Activated B cell treated with CpG ODN at 0.5 μM for 24 hours (primary cell): ENCODE measurements around the gene MMEL1. TPM values are rescaled to one million over a fixed set of nuclear protein-coding genes. Genes with fewer than 3 reads are reported as not detected.

Experiments
- ATAC-seq: fragments of 200-7000 bp; cut with Tn5 transposase; one replicate; pipeline ENCODE4 v1.10.0; 2021; ENCODE audit warnings: low read depth, mild to moderate bottlenecking, moderate library complexity
- CTCF ChIA-PET: fragments of 350-600 bp; sonication (Branson Sonifier 250); formaldehyde crosslinking; loops from one replicate; lab custom pipeline; 2021; ENCODE audit warnings: antibody characterized with exemption; lab: Charles Lee
- POLR2A ChIA-PET: fragments of 350-600 bp; sonication (Branson Sonifier 250); formaldehyde crosslinking; loops from one replicate; lab custom pipeline; 2021; ENCODE audit warnings: antibody characterized with exemption; lab: Charles Lee
- DNase-seq: peaks from one replicate; pipeline ENCODE4 v3.0.0; 2022
- H3K27ac Mint-ChIP-seq: one replicate; pipeline ENCODE4 v1.8.0; 2020; ENCODE audit warnings: mixed read lengths
- H3K27me3 Mint-ChIP-seq: one replicate; pipeline ENCODE4 v1.8.0; 2021; ENCODE audit warnings: mixed read lengths
- H3K36me3 Mint-ChIP-seq: one replicate; pipeline ENCODE4 v1.8.0; 2021; ENCODE audit warnings: low read depth, mixed read lengths
- H3K4me1 Mint-ChIP-seq: one replicate; pipeline ENCODE4 v1.8.0; 2021; ENCODE audit warnings: mixed read lengths
- H3K4me3 Mint-ChIP-seq: one replicate; pipeline ENCODE4 v1.8.0; 2020; ENCODE audit warnings: mild to moderate bottlenecking, mixed read lengths
- H3K9me3 Mint-ChIP-seq: one replicate; pipeline ENCODE4 v1.8.0; 2020; ENCODE audit warnings: mixed read lengths
- intact Hi-C: fragments of 100-400 bp; cut with micrococcal nuclease; formaldehyde crosslinking; loops from one replicate; pipeline ENCODE4 v1.15.1; 2024
- total RNA-seq: library from RNA; stranded (reverse); gene quantifications from 2 replicates; pipeline ENCODE4 v1.2.3, GENCODE V29; 2022
- TF ChIP-seq, protein P1 (sequence below): fragments of 200-600 bp; IDR thresholded peaks from one replicate; pipeline ENCODE4 v1.8.0; 2022; ENCODE audit warnings: antibody characterized with exemption, mild to moderate bottlenecking

The MMEL1 gene
- total RNA-seq, 1 donor from 2014 or later: not detected

DNA sequence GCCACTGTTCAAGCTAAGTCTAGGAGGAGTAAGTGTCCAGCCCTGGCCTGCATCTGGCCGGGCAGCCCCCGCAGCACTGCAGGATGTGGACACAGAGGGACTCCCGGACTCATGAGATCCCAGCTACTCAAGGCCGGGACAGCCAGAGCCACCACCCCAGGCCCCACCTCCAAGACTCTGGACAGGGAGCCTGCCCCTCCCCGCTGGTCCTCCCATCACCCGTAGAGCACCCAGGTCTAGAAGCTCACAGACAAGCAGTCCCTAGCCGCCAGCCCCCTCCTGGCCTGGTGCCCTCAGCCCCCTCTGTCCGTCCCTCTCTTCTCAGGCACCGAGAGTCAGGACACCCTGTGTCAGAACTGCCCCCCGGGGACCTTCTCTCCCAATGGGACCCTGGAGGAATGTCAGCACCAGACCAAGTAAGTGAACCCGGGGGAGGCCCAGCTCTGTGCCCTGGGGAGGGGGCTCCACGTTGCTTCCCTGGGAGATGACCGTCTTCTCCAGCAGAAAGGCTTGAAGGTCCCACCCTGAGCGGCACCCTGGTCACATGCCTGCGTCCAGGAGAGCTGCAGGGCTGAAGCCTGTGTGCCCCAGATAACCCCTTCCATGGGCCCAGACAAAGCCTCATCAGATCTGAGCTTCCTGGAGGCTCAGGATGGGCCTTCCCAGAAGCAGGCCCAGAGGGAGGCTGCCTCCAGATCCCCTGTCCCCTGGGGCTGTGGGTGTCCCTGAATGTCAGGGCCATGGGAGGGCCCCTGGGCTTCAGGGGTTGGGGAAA is 72.3 kb downstream of the MMEL1 start:
- no peaks in the 10 kb centered on the region for H3K9me3 Mint-ChIP-seq
- no peak for ATAC-seq
- intact Hi-C loops: no loop called here
- ChIA-PET POLR2A (interaction anchor here (0.5 to 2.4 kb wide), 4 partner anchors 13 to 364 kb away, joined by 4 to 23 read pairs (median 4); no protein-coding TSS in a partner anchor), CTCF (interaction anchor here (1.4 to 2.2 kb wide), 2 partner anchors 25 to 32 kb away, joined by 3 to 11 read pairs; no protein-coding TSS in a partner anchor)
- peaks cover 31% of the 10 kb centered on the region for H3K4me1 Mint-ChIP-seq
- DNase-seq: no peak
- TF ChIP-seq, protein P1, sequence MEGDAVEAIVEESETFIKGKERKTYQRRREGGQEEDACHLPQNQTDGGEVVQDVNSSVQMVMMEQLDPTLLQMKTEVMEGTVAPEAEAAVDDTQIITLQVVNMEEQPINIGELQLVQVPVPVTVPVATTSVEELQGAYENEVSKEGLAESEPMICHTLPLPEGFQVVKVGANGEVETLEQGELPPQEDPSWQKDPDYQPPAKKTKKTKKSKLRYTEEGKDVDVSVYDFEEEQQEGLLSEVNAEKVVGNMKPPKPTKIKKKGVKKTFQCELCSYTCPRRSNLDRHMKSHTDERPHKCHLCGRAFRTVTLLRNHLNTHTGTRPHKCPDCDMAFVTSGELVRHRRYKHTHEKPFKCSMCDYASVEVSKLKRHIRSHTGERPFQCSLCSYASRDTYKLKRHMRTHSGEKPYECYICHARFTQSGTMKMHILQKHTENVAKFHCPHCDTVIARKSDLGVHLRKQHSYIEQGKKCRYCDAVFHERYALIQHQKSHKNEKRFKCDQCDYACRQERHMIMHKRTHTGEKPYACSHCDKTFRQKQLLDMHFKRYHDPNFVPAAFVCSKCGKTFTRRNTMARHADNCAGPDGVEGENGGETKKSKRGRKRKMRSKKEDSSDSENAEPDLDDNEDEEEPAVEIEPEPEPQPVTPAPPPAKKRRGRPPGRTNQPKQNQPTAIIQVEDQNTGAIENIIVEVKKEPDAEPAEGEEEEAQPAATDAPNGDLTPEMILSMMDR: no peak
- H3K27ac Mint-ChIP-seq: no peak overlapping the region
- H3K27me3 Mint-ChIP-seq: no peaks in the 10 kb centered on the region
- peaks cover 45% of the 10 kb centered on the region for H3K36me3 Mint-ChIP-seq
- H3K4me3 Mint-ChIP-seq: no peak overlapping the region

DNA sequence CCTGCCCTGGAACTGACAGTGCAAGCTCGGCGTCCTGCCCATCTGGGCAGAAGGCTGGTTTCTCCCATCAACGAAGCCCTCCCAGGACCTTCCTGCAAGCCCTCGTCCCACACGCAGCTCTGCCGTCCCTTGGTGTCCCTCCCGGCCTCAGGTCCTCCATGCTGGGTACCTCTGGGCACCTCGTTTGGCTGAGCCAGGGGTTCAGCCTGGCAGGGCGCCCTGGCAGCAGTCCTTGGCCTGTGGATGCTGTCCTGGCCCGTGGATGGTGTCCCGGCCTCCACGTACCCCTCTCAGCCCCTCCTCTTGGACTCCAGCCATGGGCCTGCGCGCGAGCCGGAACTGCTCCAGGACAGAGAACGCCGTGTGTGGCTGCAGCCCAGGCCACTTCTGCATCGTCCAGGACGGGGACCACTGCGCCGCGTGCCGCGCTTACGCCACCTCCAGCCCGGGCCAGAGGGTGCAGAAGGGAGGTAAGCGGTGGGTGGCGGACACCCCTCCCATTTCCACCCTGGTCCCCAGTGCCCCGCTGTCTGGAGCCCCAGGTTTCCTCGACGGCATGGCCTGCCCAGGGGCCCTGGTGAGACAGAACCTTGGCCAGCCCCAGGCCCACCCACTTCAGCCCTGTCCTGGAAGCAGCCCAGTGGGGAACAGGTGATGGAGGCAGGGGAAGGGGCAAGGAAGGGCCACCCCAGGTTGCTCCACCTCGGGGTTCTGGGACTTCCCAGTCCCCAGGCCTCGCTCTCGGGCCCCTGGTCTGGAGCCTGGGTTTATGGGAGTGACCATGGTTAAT is 73.1 kb downstream of the MMEL1 start:
- peaks cover 45% of the 10 kb centered on the region for H3K36me3 Mint-ChIP-seq
- no peak overlapping the region for H3K4me3 Mint-ChIP-seq
- ChIA-PET POLR2A (interaction anchor here (0.5 to 5.6 kb wide), 5 partner anchors 12 to 364 kb away, joined by 3 to 224 read pairs (median 4); partner anchors contain the start of gene PRXL2B), CTCF (interaction anchor here (2.2 kb wide), 1 partner anchor 25 kb away, joined by 11 read pairs; no protein-coding TSS in a partner anchor)
- intact Hi-C loops: no loop called here
- H3K27me3 Mint-ChIP-seq: no peaks in the 10 kb centered on the region
- H3K4me1 Mint-ChIP-seq: peaks cover 38% of the 10 kb centered on the region
- ATAC-seq (no peak), DNase-seq (no peak)
- H3K9me3 Mint-ChIP-seq: no peaks in the 10 kb centered on the region
- TF ChIP-seq, protein P1: no peak
- no peak overlapping the region for H3K27ac Mint-ChIP-seq

DNA sequence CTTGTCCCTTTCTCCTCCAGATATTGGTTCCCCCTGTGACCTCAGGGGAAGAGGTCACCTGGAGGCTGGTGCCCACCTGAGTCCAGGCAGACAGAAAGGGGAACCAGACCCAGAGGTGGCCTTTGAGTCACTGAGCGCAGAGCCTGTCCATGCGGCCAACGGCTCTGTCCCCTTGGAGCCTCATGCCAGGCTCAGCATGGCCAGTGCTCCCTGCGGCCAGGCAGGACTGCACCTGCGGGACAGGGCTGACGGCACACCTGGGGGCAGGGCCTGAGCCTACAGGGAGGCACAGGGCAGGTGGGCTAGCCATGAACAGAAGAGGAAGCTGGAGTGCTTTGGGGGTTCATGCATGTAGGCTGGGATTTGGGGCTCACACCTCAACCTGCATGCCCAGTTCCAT is 74.0 kb downstream of the MMEL1 start:
- ChIA-PET POLR2A (interaction anchor here (1.4 to 5.6 kb wide), 3 partner anchors 12 to 25 kb away, joined by 3 to 224 read pairs (median 74); partner anchors contain the start of gene PRXL2B), CTCF (interaction anchor here (1.7 kb wide), 1 partner anchor 26 kb away, joined by 3 read pairs; no protein-coding TSS in a partner anchor)
- Mint-ChIP-seq H3K36me3 (peaks cover 43% of the 10 kb centered on the region), H3K4me3 (peak overlapping the region; percentile 46), H3K9me3 (no peaks in the 10 kb centered on the region), H3K4me1 (peaks cover 47% of the 10 kb centered on the region), H3K27ac (no peak overlapping the region), H3K27me3 (no peaks in the 10 kb centered on the region)
- ATAC-seq: no peak
- DNase-seq: no peak
- TF ChIP-seq, protein P1: no peak
- intact Hi-C loops: no loop called here

DNA sequence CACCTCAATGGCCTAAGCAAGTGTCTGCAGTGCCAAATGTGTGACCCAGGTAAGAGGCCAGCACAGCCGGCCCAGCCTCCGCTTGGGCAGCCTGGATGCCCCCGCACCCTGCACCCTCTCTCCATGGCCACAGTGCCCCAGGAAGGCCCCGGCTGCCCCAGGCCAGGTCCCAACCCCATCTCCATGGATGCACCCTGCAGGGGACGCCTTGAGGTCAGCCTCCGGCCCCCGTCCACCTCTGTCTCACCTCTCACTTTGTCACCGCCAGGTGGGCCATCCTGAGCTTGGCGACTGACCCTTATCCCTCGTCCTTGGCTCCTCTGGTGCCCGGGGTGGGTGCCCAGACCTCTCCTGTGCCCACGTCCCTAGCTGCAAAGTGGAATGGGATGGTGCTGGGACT is 74.4 kb downstream of the MMEL1 start:
- H3K27ac Mint-ChIP-seq: no peak overlapping the region
- TF ChIP-seq, protein P1: no peak
- POLR2A ChIA-PET: interaction anchor here (0.6 to 5.6 kb wide), 4 partner anchors 11 to 283 kb away, joined by 3 to 224 read pairs (median 40); partner anchors contain the start of gene PRXL2B
- H3K27me3 Mint-ChIP-seq: no peaks in the 10 kb centered on the region
- intact Hi-C loops: no loop called here
- ATAC-seq (no peak), DNase-seq (no peak)
- CTCF ChIA-PET: interaction anchor here (1.7 kb wide), 1 partner anchor 27 kb away, joined by 3 read pairs; no protein-coding TSS in a partner anchor
- peak overlapping the region; percentile 95 for H3K4me3 Mint-ChIP-seq
- peaks cover 50% of the 10 kb centered on the region for H3K4me1 Mint-ChIP-seq
- no peaks in the 10 kb centered on the region for H3K9me3 Mint-ChIP-seq
- peaks cover 39% of the 10 kb centered on the region for H3K36me3 Mint-ChIP-seq
